Prostate gland (tissue), 2 donors: ENCODE measurements around the gene KIF1B. TPM values are rescaled to one million over a fixed set of nuclear protein-coding genes. Genes with fewer than 3 reads are reported as not detected.

Source experiments
- microRNA counts, 2 donors: library from miRNA; unstranded; fragments of <30 nt; microRNA quantifications; one replicate each; lab custom pipeline; 2016 to 2017
- microRNA-seq: library from miRNA; unstranded; fragments of <30 nt; microRNA quantifications from one replicate; pipeline ENCODE4, GENCODE V29; 2016
- small RNA-seq, 2 donors: library from RNA; depleted of rRNA; stranded (forward); fragments of <200 nt; gene quantifications; one replicate each; pipeline ENCODE3, GENCODE V24; 2016
- total RNA-seq, 2 donors: library from RNA; depleted of rRNA; stranded (reverse); fragments of >200 nt; gene quantifications; one replicate each; pipeline ENCODE4 v1.1.0, GENCODE V29; 2016

Gene KIF1B
- total RNA-seq, 2 donors from 2014 or later: 31.3 to 56.8 TPM

MicroRNAs encoded within 50 kb of the gene (microRNA counts, 767-probe panel; counts per million panel counts)
- 0 to 2,180 counts per million in 2 donors for microRNA hsa-miR-1273d (lab: Ali Mortazavi, UCI)

Small RNA genes within 50 kb of the gene (microRNA-seq; reads per million reads assigned to microRNA genes)
- gene MIR1273D: not detected

Small RNA genes within 50 kb of the gene (small RNA-seq; reads per million reads assigned to genes)
- 0 reads per million in 2 donors for gene MIR1273D
- 0 reads per million in 2 donors for gene RNU6-37P
- gene RNU6-828P: 0 reads per million in 2 donors

Other genes starting within 250 kb of the KIF1B start
- 10 to 100 TPM in 1 of 2 donors, 1 to 10 TPM in 1; 5.9 to 23.5 TPM for gene RBP7, start 213.3 kb upstream of the KIF1B start, total RNA-seq
- 10 to 100 TPM; 49.0 to 68.1 TPM for gene UBE4B, start 177.6 kb upstream of the KIF1B start, total RNA-seq
- 100 to 1,000 TPM in 1 of 2 donors, 10 to 100 TPM in 1; 77.1 to 151 TPM for gene PGD, start 188.5 kb downstream of the KIF1B start, total RNA-seq
- 10 to 100 TPM; 21.8 to 34.8 TPM for gene CENPS, start 219.9 kb downstream of the KIF1B start, total RNA-seq
- 1 to 10 TPM; 1.1 to 1.4 TPM for gene CORT, start 239.5 kb downstream of the KIF1B start, total RNA-seq